HG03280 (cell line): ENCODE measurements around the gene ARHGEF28.

Experiments used
- ATAC-seq: cut with Tn5 transposase; IDR thresholded peaks from one replicate; pipeline ENCODE4 v1.9.1; 2021; ENCODE audit warnings: mild to moderate bottlenecking, moderate library complexity; ENCODE audit not compliant: unreplicated experiment

ARHGEF28 gene

DNA sequence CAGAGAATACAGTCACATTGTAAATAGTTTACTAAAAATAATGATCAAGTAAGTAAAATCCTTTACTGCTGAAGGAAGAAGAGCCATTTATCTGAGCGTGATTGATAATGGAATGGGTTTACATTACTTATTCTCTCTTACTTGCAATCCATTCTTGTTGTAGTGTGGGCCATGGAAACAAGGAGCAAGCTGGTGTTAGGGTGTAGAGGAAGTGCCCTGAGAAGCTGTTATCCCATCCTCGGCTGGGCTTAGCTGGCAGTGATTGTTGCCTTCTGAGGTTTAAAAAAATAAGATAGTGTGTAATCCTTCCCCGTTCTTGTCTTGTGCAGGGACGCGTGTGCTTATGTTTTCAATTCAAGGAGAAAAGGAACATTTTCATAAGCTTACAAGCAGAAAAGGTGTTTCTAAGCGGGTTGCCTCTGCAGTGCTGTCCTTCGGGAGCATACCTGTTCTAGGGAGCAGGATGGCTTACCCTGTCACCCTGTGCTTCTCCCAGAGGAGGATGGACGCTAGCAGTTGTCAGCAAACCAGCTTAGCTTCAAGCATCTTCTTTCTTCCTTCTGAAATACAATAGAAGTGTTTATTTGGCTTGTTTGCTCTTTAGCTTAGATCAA is 188.3 kb downstream of the ARHGEF28 start:
- no peak for ATAC-seq

- ATAC-seq: no peak
Measured at GRCh38 chr5:73815631-73816030, 189.6 kb downstream of the ARHGEF28 start.

DNA sequence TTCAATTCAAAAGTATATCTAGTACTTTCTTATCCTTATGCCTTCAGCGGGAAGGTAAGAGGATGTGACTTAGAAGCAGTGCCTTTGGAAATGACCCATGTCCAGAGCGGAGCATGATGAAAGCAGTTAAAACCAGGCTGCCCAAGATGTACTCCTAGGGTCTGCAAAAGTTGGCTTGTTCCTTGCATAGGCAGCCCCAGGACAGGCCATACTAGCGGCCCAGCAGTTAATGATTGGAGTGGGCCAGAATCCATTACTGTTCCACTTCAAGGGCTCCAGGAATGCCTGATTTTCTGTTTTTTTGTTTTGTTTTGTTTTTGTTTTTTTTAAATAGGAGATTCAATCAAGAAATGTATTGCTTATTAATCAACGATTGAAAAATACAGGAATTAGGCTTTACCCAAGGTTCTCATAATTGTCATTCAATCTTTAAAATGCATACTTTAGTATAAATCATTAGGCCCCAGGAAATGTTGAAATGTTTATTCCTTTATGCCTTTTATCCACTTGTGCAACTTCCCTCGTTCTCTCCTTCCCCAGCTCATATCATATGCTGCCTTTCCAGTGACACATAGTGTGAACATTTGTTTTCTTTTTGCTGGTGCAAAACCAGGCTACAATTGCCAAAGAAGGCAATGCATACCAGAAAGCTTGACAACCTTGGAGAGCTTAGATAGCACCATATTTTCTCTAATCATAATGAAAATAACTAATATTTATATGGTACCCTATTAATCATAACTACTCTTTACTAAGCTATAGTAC is 190.8 kb downstream of the ARHGEF28 start:
- no peak for ATAC-seq

DNA sequence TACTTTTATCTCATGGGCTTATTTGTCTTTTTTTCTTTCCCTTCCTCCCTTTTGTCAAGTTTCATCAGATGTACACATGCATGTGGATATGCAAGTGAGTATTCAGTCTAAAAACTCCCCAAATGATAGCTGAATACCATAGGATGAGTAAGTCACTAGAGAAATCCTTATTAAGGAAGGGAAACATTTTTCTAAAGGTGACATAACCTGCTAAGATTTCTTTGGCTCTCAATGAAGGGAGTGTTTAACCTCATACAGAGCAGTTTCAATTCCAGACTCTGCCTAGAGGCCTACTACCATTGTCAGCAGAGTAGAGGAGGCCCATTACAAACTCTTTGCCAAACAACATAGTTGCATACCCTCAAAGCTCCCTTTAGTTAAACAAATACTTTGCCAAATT is 192.4 kb downstream of the ARHGEF28 start:
- no peak for ATAC-seq

GRCh38 chr5:73820326-73820725 is 194.3 kb downstream of the ARHGEF28 start:
- ATAC-seq: no peak

DNA sequence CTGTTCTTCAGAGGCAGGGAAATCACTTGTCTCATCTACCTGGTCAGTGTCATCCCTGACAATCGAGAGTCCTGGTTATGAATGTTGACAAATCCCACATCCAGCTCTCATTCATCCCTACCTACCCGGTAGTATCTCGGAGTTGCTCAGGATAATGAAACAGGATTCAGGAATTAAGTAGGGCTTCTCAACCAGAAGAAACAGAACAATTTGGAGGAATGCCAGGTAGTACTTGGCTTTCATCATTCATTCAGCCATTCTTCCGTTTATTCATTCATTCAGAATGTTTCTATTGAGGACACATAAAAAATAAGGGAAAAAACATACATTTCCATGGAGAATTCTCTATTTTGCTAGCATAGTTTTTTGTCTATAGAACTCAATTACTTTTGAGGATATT is 195.0 kb downstream of the ARHGEF28 start:
- no peak for ATAC-seq

DNA sequence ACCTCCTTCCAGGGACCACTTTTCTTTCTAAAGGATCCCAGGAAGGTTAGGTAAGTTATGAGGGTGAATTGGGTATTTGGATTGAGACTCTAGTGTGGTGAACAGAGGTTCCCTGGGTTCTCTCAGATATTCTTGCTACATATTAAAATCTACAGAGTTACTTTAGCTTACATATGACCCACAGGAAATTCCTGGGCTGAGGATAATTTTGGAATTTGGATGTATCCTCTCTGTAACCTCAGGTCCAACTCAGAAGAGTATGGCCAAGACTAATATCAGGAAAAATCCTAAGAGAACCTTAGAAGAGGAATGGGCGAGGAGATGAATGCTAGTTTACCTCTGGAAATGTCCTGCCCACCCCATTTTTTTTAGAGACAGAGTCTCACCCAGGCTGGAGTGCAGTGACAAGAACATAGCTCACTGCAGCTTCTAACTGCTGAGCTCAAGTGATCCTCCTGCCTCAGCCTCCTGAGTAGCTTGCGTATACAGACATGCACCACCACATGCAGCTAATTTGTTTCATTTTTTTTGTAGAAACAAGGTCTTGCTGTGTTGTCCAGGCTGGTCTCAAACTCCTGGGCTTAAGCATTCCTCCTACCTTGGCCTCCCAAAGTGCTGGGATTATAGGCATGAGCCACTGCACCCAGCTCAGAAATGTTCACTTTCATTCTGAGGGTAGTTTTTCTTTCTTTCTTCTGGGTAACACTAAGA is 196.4 kb downstream of the ARHGEF28 start:
- ATAC-seq: no peak

- no peak for ATAC-seq
Measured at GRCh38 chr5:73822989-73823339, 197.0 kb downstream of the ARHGEF28 start.

GRCh38 chr5:73823508-73823925 is 197.5 kb downstream of the ARHGEF28 start:
- ATAC-seq: no peak

GRCh38 chr5:73825199-73825598 is 199.2 kb downstream of the ARHGEF28 start:
- no peak for ATAC-seq

GRCh38 chr5:73825736-73826135 is 199.7 kb downstream of the ARHGEF28 start:
- ATAC-seq: no peak

DNA sequence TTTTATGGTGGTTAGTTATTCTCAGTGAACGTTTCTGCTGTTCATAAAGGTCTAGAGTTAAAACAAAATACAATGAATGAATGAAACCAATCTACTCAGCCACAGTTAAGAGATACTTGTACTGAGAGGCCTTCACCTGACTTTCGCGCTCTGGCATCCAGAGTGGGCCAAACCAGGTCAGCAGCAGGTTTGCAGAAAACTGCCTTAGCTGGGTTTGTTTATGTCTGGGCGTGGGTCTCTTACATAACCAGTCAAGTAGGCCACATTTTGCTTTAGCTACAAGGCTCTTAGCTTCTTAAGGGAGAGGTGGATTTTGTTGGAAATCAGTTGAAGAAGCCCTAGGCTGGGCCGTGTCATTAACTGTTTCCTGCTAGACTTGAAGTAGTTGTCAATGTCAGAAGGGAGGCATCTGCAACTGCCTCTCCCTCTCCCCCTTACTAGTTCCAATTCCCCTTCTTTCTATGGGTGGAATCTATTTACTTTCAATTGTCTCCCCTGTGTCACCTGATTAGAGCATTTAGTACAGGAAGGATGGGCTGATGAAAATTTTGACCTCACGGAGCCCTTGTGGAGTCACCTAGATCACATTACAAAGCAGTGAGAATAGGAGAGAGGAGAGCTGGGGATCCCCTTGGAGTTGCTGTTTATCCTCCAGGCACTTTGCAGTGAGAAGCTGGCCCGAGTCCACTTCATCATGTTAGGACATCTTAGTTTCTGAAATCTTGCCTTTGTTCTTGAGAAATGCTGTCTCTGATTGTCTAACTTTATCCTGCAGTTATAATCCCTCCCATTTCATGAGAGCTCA is 200.5 kb downstream of the ARHGEF28 start:
- ATAC-seq: no peak

GRCh38 chr5:73827106-73827450 is 201.1 kb downstream of the ARHGEF28 start:
- no peak for ATAC-seq

- ATAC-seq: no peak
Measured at GRCh38 chr5:73828465-73828864, 202.5 kb downstream of the ARHGEF28 start.

GRCh38 chr5:73830646-73831045 is 204.7 kb downstream of the ARHGEF28 start:
- no peak for ATAC-seq

GRCh38 chr5:73831066-73831465 is 205.1 kb downstream of the ARHGEF28 start:
- ATAC-seq: no peak

DNA sequence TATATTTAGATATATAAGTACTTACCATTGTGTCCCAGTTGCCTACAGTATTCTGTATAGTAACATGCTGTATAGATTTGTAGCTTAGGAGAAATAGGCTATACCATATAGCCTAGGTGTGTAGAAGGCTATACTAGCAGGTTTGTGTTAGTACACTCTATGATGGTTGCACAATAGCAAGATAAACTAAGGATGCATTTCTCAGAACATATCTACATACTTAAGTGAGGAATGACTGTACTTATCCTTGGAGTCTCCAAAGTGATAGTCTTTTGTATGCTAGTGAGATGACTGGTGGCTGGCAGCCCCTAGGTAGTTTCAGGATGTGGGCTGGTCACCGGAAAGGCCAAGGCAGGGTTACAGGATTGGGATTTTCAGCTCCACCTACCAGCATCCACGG is 208.7 kb downstream of the ARHGEF28 start:
- ATAC-seq: no peak

GRCh38 chr5:73835726-73836125 is 209.7 kb downstream of the ARHGEF28 start:
- no peak for ATAC-seq

DNA sequence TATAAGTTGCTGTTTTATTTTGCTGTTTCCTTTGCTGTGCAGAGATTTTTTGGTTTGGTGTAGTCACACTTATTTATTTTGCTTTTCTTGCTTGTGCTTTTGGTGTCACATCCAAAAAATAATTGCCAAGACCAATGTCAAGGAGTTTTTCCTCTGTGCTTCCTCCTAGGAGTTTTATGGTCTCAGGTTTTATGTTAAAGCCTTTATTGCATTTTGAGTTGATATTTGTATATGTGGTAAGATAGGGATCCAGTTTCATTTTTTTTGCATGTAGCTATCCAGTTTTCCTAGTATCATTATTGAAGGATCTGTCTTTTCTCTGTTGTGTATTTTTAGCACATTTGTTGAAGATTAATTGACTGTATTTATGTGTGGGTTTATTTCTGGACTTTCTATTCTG is 210.6 kb downstream of the ARHGEF28 start:
- ATAC-seq: no peak

DNA sequence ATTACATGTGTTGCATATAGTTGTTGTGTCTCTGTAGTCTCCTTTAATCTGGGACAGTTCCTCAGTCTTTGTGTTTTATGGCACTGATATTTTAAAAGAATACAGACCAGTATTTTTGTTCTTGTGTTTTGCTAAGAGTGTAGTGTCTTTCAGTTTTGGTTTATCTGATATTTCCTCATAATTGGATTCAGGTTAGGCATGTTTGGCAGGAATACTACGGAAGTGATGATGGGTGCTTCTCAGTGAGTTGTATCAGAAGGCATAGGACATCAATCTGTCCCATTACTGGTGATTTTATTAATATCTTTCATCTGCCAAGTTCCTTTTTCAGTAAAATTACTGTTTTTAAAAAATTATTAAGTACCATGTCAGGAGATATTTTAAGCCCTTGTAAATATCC is 212.9 kb downstream of the ARHGEF28 start:
- no peak for ATAC-seq

DNA sequence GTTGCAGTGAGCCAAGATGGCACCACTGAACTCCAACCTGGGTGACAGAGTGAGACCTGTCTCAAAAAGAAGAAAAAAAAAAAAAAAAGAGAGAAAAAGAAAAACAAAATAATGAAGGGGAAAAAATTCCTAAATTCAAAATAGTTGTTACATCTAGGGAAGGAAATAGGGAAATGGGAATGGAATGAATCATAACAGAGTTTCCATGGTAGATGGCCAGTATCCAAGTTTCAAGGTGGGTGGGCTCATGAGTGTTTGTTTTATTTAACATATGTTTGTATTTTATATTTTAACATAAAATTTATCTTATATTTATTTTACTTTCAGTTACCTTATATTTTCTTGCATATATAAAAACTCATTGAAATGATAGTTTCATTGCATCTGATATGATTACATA is 215.6 kb downstream of the ARHGEF28 start:
- no peak for ATAC-seq
